GM12878 (cell line): Measurements from ENCODE around the gene CYP2S1. TPM values are rescaled to one million over a fixed set of nuclear protein-coding genes. Genes with fewer than 3 reads are reported as not detected.

Source experiments
- polyA plus RNA-seq, 11 experiments: library from polyadenylated mRNA; depleted of rRNA in 4 of 11; unstranded in 6 of 11; stranded (reverse) in 5 of 11; fragments of >200 nt; fragmentation: Nextera tagmentation in 4 of 11; fragmentation: Illumina TruSeq in 1 of 11; extraction: Ambion mirVana in 4 of 11; extraction: Trizol in 1 of 11; gene quantifications; 1 replicate in 1 of 11; 2 replicates in 10 of 11; pipeline versions ENCODE4 v1.2.1 to v1.2.3, GENCODE V29; 2011 to 2016; ENCODE audit warnings: inconsistent platforms in 2 of 11, missing spikeins in 2 of 11, low read depth in 1 of 11
- total RNA-seq, 4 experiments: library from RNA; depleted of rRNA in 3 of 4; stranded (reverse); fragments of >200 nt in 3 of 4; fragmentation: Illumina TruSeq in 1 of 4; extraction: Trizol in 1 of 4; gene quantifications; 2 replicates each; pipeline versions ENCODE4 v1.2.1 to v1.2.3, GENCODE V29; 2013 to 2021

CYP2S1 gene
- total and polyA plus RNA-seq, 10 of the 15 experiments (the other 5 are each of a cell fraction or from before 2014, with no cell fraction given) = 0.03 to 0.28 (median 0.12) TPM; not detected in 2

Other genes with a start within 250 kb of the CYP2S1 start
Only the 7 nearest of the 14 such genes appear.
- gene CYP2A13, start 104.8 kb upstream of the CYP2S1 start, total RNA-seq (2014; rRNA removed) = not detected in 2 replicates
- not detected in 2 replicates for gene CYP2A13, start 104.8 kb upstream of the CYP2S1 start, total RNA-seq (2014; rRNA removed; fragmentation: Illumina TruSeq; extraction: Trizol)
- not detected in 2 replicates for gene CYP2A13, start 104.8 kb upstream of the CYP2S1 start, total RNA-seq (2021)
- gene CYP2A13, start 104.8 kb upstream of the CYP2S1 start, polyA plus RNA-seq (2011; rRNA removed) = not detected in 2 replicates
- gene CYP2A13, start 104.8 kb upstream of the CYP2S1 start, polyA plus RNA-seq (2014; fragmentation: Illumina TruSeq; extraction: Trizol) = not detected in 2 replicates
- gene CYP2A13, start 104.8 kb upstream of the CYP2S1 start, polyA plus RNA-seq (2014; fragmentation: Nextera tagmentation; extraction: Ambion mirVana) = not detected
- gene CYP2A13, start 104.8 kb upstream of the CYP2S1 start, polyA plus RNA-seq (2014; rRNA removed) = not detected in 2 replicates
- gene CYP2A13, start 104.8 kb upstream of the CYP2S1 start, polyA plus RNA-seq (2016; fragmentation: Nextera tagmentation; extraction: Ambion mirVana) = not detected
- not detected in 2 replicates for gene CYP2F1, start 78.8 kb upstream of the CYP2S1 start, total RNA-seq (2014; rRNA removed)
- not detected in 2 replicates for gene CYP2F1, start 78.8 kb upstream of the CYP2S1 start, total RNA-seq (2014; rRNA removed; fragmentation: Illumina TruSeq; extraction: Trizol)
- gene CYP2F1, start 78.8 kb upstream of the CYP2S1 start, total RNA-seq (2021) = not detected in 2 replicates
- gene CYP2F1, start 78.8 kb upstream of the CYP2S1 start, polyA plus RNA-seq (2011; rRNA removed) = not detected in 2 replicates
- not detected in 2 replicates for gene CYP2F1, start 78.8 kb upstream of the CYP2S1 start, polyA plus RNA-seq (2014; fragmentation: Illumina TruSeq; extraction: Trizol)
- gene CYP2F1, start 78.8 kb upstream of the CYP2S1 start, polyA plus RNA-seq (2014; fragmentation: Nextera tagmentation; extraction: Ambion mirVana) = not detected
- gene CYP2F1, start 78.8 kb upstream of the CYP2S1 start, polyA plus RNA-seq (2014; rRNA removed) = not detected in 2 replicates
- not detected for gene CYP2F1, start 78.8 kb upstream of the CYP2S1 start, polyA plus RNA-seq (2016; fragmentation: Nextera tagmentation; extraction: Ambion mirVana)
- gene AXL, start 26.0 kb downstream of the CYP2S1 start, total RNA-seq (2014; rRNA removed) = under 0.01 TPM in 2 replicates
- gene AXL, start 26.0 kb downstream of the CYP2S1 start, total RNA-seq (2014; rRNA removed; fragmentation: Illumina TruSeq; extraction: Trizol) = not detected in 2 replicates
- 0.16 and 0.26 TPM in 2 replicates for gene AXL, start 26.0 kb downstream of the CYP2S1 start, total RNA-seq (2021)
- gene AXL, start 26.0 kb downstream of the CYP2S1 start, polyA plus RNA-seq (2011; rRNA removed) = 0.03 and 0.10 TPM in 2 replicates
- 0.08 TPM in 1 of 2 replicates, not detected in the other for gene AXL, start 26.0 kb downstream of the CYP2S1 start, polyA plus RNA-seq (2014; fragmentation: Illumina TruSeq; extraction: Trizol)
- under 1 TPM in 1 of 2 experiments, not detected in 1; 0.05 TPM for gene AXL, start 26.0 kb downstream of the CYP2S1 start, polyA plus RNA-seq (2014; fragmentation: Nextera tagmentation; extraction: Ambion mirVana)
- gene AXL, start 26.0 kb downstream of the CYP2S1 start, polyA plus RNA-seq (2014; rRNA removed) = not detected in 2 replicates
- gene AXL, start 26.0 kb downstream of the CYP2S1 start, polyA plus RNA-seq (2016; fragmentation: Nextera tagmentation; extraction: Ambion mirVana) = under 1 TPM; 0.05 to 0.33 TPM
- 96.3 and 101 TPM in 2 replicates for gene HNRNPUL1, start 71.2 kb downstream of the CYP2S1 start, total RNA-seq (2014; rRNA removed)
- gene HNRNPUL1, start 71.2 kb downstream of the CYP2S1 start, total RNA-seq (2014; rRNA removed; fragmentation: Illumina TruSeq; extraction: Trizol) = 88.8 and 100 TPM in 2 replicates
- 276 TPM in 2 replicates for gene HNRNPUL1, start 71.2 kb downstream of the CYP2S1 start, total RNA-seq (2021)
- gene HNRNPUL1, start 71.2 kb downstream of the CYP2S1 start, polyA plus RNA-seq (2011; rRNA removed) = 37.7 and 61.7 TPM in 2 replicates
- gene HNRNPUL1, start 71.2 kb downstream of the CYP2S1 start, polyA plus RNA-seq (2014; fragmentation: Illumina TruSeq; extraction: Trizol) = 149 and 175 TPM in 2 replicates
- 10 to 100 TPM; 11.1 to 26.3 TPM for gene HNRNPUL1, start 71.2 kb downstream of the CYP2S1 start, polyA plus RNA-seq (2014; fragmentation: Nextera tagmentation; extraction: Ambion mirVana)
- gene HNRNPUL1, start 71.2 kb downstream of the CYP2S1 start, polyA plus RNA-seq (2014; rRNA removed) = 132 and 168 TPM in 2 replicates
- 100 to 1,000 TPM; 178 to 185 TPM for gene HNRNPUL1, start 71.2 kb downstream of the CYP2S1 start, polyA plus RNA-seq (2016; fragmentation: Nextera tagmentation; extraction: Ambion mirVana)
- 14.4 and 18.3 TPM in 2 replicates for gene CCDC97, start 117.0 kb downstream of the CYP2S1 start, total RNA-seq (2014; rRNA removed)
- gene CCDC97, start 117.0 kb downstream of the CYP2S1 start, total RNA-seq (2014; rRNA removed; fragmentation: Illumina TruSeq; extraction: Trizol) = 7.0 and 8.8 TPM in 2 replicates
- 32.9 and 34.1 TPM in 2 replicates for gene CCDC97, start 117.0 kb downstream of the CYP2S1 start, total RNA-seq (2021)
- gene CCDC97, start 117.0 kb downstream of the CYP2S1 start, polyA plus RNA-seq (2011; rRNA removed) = 4.3 and 9.2 TPM in 2 replicates
- 11.0 and 19.4 TPM in 2 replicates for gene CCDC97, start 117.0 kb downstream of the CYP2S1 start, polyA plus RNA-seq (2014; fragmentation: Illumina TruSeq; extraction: Trizol)
- 1 to 10 TPM; 1.8 to 2.4 TPM for gene CCDC97, start 117.0 kb downstream of the CYP2S1 start, polyA plus RNA-seq (2014; fragmentation: Nextera tagmentation; extraction: Ambion mirVana)
- 24.4 and 28.1 TPM in 2 replicates for gene CCDC97, start 117.0 kb downstream of the CYP2S1 start, polyA plus RNA-seq (2014; rRNA removed)
- gene CCDC97, start 117.0 kb downstream of the CYP2S1 start, polyA plus RNA-seq (2016; fragmentation: Nextera tagmentation; extraction: Ambion mirVana) = 10 to 100 TPM; 27.3 to 29.5 TPM
- gene TGFB1, start 160.7 kb downstream of the CYP2S1 start, total RNA-seq (2014; rRNA removed) = 10.4 and 14.5 TPM in 2 replicates
- 14.2 and 14.4 TPM in 2 replicates for gene TGFB1, start 160.7 kb downstream of the CYP2S1 start, total RNA-seq (2014; rRNA removed; fragmentation: Illumina TruSeq; extraction: Trizol)
- gene TGFB1, start 160.7 kb downstream of the CYP2S1 start, total RNA-seq (2021) = 117 and 120 TPM in 2 replicates
- 3.6 and 5.9 TPM in 2 replicates for gene TGFB1, start 160.7 kb downstream of the CYP2S1 start, polyA plus RNA-seq (2011; rRNA removed)
- gene TGFB1, start 160.7 kb downstream of the CYP2S1 start, polyA plus RNA-seq (2014; fragmentation: Illumina TruSeq; extraction: Trizol) = 10.0 and 24.3 TPM in 2 replicates
- gene TGFB1, start 160.7 kb downstream of the CYP2S1 start, polyA plus RNA-seq (2014; fragmentation: Nextera tagmentation; extraction: Ambion mirVana) = under 1 TPM; 0.23 to 0.37 TPM
- 33.3 and 48.2 TPM in 2 replicates for gene TGFB1, start 160.7 kb downstream of the CYP2S1 start, polyA plus RNA-seq (2014; rRNA removed)
- gene TGFB1, start 160.7 kb downstream of the CYP2S1 start, polyA plus RNA-seq (2016; fragmentation: Nextera tagmentation; extraction: Ambion mirVana) = 1 to 10 TPM; 7.1 to 7.5 TPM
- gene B9D2, start 170.9 kb downstream of the CYP2S1 start, total RNA-seq (2014; rRNA removed) = 4.6 and 6.0 TPM in 2 replicates
- gene B9D2, start 170.9 kb downstream of the CYP2S1 start, total RNA-seq (2014; rRNA removed; fragmentation: Illumina TruSeq; extraction: Trizol) = 2.3 and 3.3 TPM in 2 replicates
- gene B9D2, start 170.9 kb downstream of the CYP2S1 start, total RNA-seq (2021) = 5.0 and 5.5 TPM in 2 replicates
- 3.7 and 8.3 TPM in 2 replicates for gene B9D2, start 170.9 kb downstream of the CYP2S1 start, polyA plus RNA-seq (2011; rRNA removed)
- 0.25 and 2.4 TPM in 2 replicates for gene B9D2, start 170.9 kb downstream of the CYP2S1 start, polyA plus RNA-seq (2014; fragmentation: Illumina TruSeq; extraction: Trizol)
- 1 to 10 TPM; 2.5 to 5.0 TPM for gene B9D2, start 170.9 kb downstream of the CYP2S1 start, polyA plus RNA-seq (2014; fragmentation: Nextera tagmentation; extraction: Ambion mirVana)
- gene B9D2, start 170.9 kb downstream of the CYP2S1 start, polyA plus RNA-seq (2014; rRNA removed) = 5.5 and 6.3 TPM in 2 replicates
- 10 to 100 TPM; 10.8 to 12.4 TPM for gene B9D2, start 170.9 kb downstream of the CYP2S1 start, polyA plus RNA-seq (2016; fragmentation: Nextera tagmentation; extraction: Ambion mirVana)